H1 (cell line): ENCODE data around the gene PDGFD. TPM values are rescaled to one million over a fixed set of nuclear protein-coding genes. Genes with fewer than 3 reads are reported as not detected.

Experiments used
- CHD2 ChIP-seq: IDR thresholded peaks from 2 replicates; pipeline ENCODE4 v1.6.1; 2012; ENCODE audit warnings: low read length, improper control_type of control experiment
- HDAC2 ChIP-seq, 2 experiments: fragments of 300-600 bp in 1 of 2; sonication (generic) in 1 of 2; IDR thresholded peaks; 2 replicates each; pipeline ENCODE4 v1.6.1; 2011 to 2012; ENCODE audit warnings: low read depth in 2 of 2, low read length in 2 of 2, mild to moderate bottlenecking in 2 of 2, moderate library complexity in 2 of 2, borderline replicate concordance in 1 of 2, inconsistent platforms in 1 of 2
- SAP30 ChIP-seq: fragments of 300-600 bp; sonication (generic); IDR thresholded peaks from 2 replicates; pipeline ENCODE4 v1.7.1; 2012; ENCODE audit warnings: low read length, moderate library complexity, mild to moderate bottlenecking, inconsistent platforms; ENCODE audit not compliant: insufficient read depth, insufficient replicate concordance
- TEAD4 ChIP-seq: IDR thresholded peaks from 2 replicates; pipeline ENCODE4 v1.6.1; 2012; ENCODE audit warnings: low read depth, low read length, inconsistent platforms, mixed read lengths
- polyA plus RNA-seq, 7 experiments: library from polyadenylated mRNA; depleted of rRNA in 3 of 7; stranded (reverse) in 5 of 7; unstranded in 2 of 7; fragments of >200 nt in 5 of 7; fragments of 200-250 nt in 2 of 7; gene quantifications; 1 replicate in 5 of 7; 2 replicates in 1 of 7; 4 replicates in 1 of 7; pipeline versions ENCODE4 v1.2.1 to v1.2.3, GENCODE V29; 2011 to 2013; ENCODE audit warnings: missing spikeins in 2 of 7, mixed read lengths in 2 of 7
- total RNA-seq: library from RNA; stranded (reverse); fragmentation: NEBNext Ultra II Directional; extraction: Animal tissue kit (Norgen Biotek cat#: 25700); gene quantifications from 2 replicates; pipeline ENCODE4 v1.2.1, GENCODE V29; 2021
- TF ChIP-seq, protein P1 (sequence below): fragments of 300-600 bp; sonication (generic); IDR thresholded peaks from 2 replicates; pipeline ENCODE4 v1.7.1; 2012; ENCODE audit warnings: low read length, moderate library complexity, mild to moderate bottlenecking, inconsistent platforms; ENCODE audit not compliant: insufficient replicate concordance
- TF ChIP-seq, protein P2 (sequence below): IDR thresholded peaks from 2 replicates; pipeline ENCODE4 v1.6.1; 2012; ENCODE audit warnings: inconsistent platforms
- TF ChIP-seq, protein P3 (sequence below): IDR thresholded peaks from 2 replicates; pipeline ENCODE4 v1.6.1; 2011; ENCODE audit warnings: low read depth, mild to moderate bottlenecking, low read length; ENCODE audit not compliant: insufficient read depth

Gene PDGFD
- total and polyA plus RNA-seq, 2 of the 8 experiments (the other 6 are each of a cell fraction or from before 2014, with no cell fraction given): 1.1 to 3.9 TPM

DNA sequence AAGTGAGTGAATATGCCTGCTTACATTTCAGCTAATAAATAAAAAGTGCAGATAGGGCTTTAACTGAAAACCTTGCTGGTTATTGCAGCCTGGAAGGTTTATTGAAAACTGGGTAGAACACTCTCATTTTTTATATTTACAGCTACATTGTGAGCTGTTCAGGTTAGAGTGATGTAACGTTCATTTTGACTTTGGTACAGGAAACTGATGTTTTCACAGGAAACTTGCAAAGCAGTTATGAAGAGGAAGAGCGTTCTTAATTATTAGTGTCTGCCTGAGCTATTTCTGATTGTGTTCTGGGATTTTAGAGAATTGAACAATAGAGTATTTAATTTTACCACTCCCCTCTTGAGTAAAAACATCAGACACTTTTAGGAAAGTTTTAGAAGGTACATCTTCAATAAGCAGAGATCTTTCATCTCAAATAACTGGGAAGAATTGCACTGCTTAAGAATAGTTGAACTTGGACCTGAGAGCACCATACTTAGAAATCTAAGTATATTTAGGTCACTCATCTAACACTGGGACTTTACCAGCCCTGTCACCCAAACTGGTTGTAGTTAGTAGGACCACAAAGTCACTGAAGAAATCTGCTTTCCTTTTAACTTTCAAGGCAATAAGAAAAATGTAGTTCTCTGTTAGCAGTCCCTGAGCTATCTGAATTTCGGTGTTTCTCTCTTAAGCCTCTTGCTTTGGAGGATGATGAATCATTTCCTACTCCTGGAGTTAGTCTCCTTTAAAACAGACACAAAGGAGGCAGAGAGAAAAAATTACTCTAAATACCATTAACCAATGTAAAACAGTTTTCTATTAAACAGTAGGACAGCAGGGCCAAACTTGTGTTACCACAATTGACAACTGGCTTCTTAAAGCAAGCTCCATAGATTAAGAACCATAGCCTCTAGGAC is 256.1 kb downstream of the PDGFD start (continued):
- TF ChIP-seq, protein P1, sequence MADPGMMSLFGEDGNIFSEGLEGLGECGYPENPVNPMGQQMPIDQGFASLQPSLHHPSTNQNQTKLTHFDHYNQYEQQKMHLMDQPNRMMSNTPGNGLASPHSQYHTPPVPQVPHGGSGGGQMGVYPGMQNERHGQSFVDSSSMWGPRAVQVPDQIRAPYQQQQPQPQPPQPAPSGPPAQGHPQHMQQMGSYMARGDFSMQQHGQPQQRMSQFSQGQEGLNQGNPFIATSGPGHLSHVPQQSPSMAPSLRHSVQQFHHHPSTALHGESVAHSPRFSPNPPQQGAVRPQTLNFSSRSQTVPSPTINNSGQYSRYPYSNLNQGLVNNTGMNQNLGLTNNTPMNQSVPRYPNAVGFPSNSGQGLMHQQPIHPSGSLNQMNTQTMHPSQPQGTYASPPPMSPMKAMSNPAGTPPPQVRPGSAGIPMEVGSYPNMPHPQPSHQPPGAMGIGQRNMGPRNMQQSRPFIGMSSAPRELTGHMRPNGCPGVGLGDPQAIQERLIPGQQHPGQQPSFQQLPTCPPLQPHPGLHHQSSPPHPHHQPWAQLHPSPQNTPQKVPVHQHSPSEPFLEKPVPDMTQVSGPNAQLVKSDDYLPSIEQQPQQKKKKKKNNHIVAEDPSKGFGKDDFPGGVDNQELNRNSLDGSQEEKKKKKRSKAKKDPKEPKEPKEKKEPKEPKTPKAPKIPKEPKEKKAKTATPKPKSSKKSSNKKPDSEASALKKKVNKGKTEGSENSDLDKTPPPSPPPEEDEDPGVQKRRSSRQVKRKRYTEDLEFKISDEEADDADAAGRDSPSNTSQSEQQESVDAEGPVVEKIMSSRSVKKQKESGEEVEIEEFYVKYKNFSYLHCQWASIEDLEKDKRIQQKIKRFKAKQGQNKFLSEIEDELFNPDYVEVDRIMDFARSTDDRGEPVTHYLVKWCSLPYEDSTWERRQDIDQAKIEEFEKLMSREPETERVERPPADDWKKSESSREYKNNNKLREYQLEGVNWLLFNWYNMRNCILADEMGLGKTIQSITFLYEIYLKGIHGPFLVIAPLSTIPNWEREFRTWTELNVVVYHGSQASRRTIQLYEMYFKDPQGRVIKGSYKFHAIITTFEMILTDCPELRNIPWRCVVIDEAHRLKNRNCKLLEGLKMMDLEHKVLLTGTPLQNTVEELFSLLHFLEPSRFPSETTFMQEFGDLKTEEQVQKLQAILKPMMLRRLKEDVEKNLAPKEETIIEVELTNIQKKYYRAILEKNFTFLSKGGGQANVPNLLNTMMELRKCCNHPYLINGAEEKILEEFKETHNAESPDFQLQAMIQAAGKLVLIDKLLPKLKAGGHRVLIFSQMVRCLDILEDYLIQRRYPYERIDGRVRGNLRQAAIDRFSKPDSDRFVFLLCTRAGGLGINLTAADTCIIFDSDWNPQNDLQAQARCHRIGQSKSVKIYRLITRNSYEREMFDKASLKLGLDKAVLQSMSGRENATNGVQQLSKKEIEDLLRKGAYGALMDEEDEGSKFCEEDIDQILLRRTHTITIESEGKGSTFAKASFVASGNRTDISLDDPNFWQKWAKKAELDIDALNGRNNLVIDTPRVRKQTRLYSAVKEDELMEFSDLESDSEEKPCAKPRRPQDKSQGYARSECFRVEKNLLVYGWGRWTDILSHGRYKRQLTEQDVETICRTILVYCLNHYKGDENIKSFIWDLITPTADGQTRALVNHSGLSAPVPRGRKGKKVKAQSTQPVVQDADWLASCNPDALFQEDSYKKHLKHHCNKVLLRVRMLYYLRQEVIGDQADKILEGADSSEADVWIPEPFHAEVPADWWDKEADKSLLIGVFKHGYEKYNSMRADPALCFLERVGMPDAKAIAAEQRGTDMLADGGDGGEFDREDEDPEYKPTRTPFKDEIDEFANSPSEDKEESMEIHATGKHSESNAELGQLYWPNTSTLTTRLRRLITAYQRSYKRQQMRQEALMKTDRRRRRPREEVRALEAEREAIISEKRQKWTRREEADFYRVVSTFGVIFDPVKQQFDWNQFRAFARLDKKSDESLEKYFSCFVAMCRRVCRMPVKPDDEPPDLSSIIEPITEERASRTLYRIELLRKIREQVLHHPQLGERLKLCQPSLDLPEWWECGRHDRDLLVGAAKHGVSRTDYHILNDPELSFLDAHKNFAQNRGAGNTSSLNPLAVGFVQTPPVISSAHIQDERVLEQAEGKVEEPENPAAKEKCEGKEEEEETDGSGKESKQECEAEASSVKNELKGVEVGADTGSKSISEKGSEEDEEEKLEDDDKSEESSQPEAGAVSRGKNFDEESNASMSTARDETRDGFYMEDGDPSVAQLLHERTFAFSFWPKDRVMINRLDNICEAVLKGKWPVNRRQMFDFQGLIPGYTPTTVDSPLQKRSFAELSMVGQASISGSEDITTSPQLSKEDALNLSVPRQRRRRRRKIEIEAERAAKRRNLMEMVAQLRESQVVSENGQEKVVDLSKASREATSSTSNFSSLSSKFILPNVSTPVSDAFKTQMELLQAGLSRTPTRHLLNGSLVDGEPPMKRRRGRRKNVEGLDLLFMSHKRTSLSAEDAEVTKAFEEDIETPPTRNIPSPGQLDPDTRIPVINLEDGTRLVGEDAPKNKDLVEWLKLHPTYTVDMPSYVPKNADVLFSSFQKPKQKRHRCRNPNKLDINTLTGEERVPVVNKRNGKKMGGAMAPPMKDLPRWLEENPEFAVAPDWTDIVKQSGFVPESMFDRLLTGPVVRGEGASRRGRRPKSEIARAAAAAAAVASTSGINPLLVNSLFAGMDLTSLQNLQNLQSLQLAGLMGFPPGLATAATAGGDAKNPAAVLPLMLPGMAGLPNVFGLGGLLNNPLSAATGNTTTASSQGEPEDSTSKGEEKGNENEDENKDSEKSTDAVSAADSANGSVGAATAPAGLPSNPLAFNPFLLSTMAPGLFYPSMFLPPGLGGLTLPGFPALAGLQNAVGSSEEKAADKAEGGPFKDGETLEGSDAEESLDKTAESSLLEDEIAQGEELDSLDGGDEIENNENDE: no peak
- TF ChIP-seq, protein P2, sequence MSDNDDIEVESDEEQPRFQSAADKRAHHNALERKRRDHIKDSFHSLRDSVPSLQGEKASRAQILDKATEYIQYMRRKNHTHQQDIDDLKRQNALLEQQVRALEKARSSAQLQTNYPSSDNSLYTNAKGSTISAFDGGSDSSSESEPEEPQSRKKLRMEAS: no peak
- TF ChIP-seq, protein P3, sequence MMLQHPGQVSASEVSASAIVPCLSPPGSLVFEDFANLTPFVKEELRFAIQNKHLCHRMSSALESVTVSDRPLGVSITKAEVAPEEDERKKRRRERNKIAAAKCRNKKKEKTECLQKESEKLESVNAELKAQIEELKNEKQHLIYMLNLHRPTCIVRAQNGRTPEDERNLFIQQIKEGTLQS: no peak
- TF ChIP-seq SAP30 (no peak), TEAD4 (no peak), CHD2 (no peak), HDAC2 (IDR thresholded peaks at IDR 0.05; ENCODE audit: borderline replicate concordance in 1 of 2, low read depth in 2 of 2, low read length in 2 of 2) (no peak)
